Calu3 (cell line): ENCODE results near the gene ZSWIM3. TPM values are rescaled to one million over a fixed set of nuclear protein-coding genes. Genes with fewer than 3 reads are reported as not detected.

ENCODE experiments used
- BruUV-seq: library from RNA; stranded (reverse); fragments of 400-500 nt; replicated peaks from 2 replicates; lab custom pipeline; 2021; lab: Mats Ljungman, UMichigan
- CTCF ChIA-PET: fragments of 300-600 bp; sonication (Branson Sonifier 250); formaldehyde crosslinking; loops from one replicate; lab custom pipeline; 2022; ENCODE audit warnings: antibody characterized with exemption; lab: Charles Lee
- DNase-seq: peaks from one replicate; pipeline ENCODE4 v3.0.0; 2022
- H3K27ac Mint-ChIP-seq: one replicate; pipeline ENCODE4 v1.8.0; 2022; ENCODE audit warnings: mixed read lengths; ENCODE audit not compliant: unreplicated experiment
- H3K27me3 Mint-ChIP-seq: one replicate; pipeline ENCODE4 v1.8.0; 2022; ENCODE audit warnings: mixed read lengths; ENCODE audit not compliant: unreplicated experiment
- H3K36me3 Mint-ChIP-seq: one replicate; pipeline ENCODE4 v1.8.0; 2022; ENCODE audit warnings: mild to moderate bottlenecking, moderate library complexity, mixed read lengths; ENCODE audit not compliant: insufficient read depth, unreplicated experiment
- H3K4me1 Mint-ChIP-seq: one replicate; pipeline ENCODE4 v1.8.0; 2022; ENCODE audit warnings: mild to moderate bottlenecking, low read depth, mixed read lengths; ENCODE audit not compliant: unreplicated experiment
- H3K4me3 Mint-ChIP-seq: one replicate; pipeline ENCODE4 v1.8.0; 2022; ENCODE audit warnings: mild to moderate bottlenecking, low read depth, moderate library complexity, mixed read lengths; ENCODE audit not compliant: unreplicated experiment
- H3K9me3 Mint-ChIP-seq: one replicate; pipeline ENCODE4 v1.8.0; 2022; ENCODE audit warnings: low read depth, mixed read lengths; ENCODE audit not compliant: unreplicated experiment
- CTCF ChIP-seq: fragments of 200-600 bp; IDR thresholded peaks from one replicate; pipeline ENCODE4 v1.8.0; 2022; ENCODE audit warnings: antibody characterized with exemption; ENCODE audit not compliant: unreplicated experiment
- intact Hi-C: fragments of 100-400 bp; cut with micrococcal nuclease; formaldehyde crosslinking; loops from one replicate; pipeline ENCODE4 v1.10.0; 2022; ENCODE audit not compliant: unreplicated experiment
- total RNA-seq: library from RNA; stranded (reverse); gene quantifications from 2 replicates; pipeline ENCODE4 v1.2.3, GENCODE V29; 2022

ZSWIM3 gene
- total RNA-seq, 1 experiment from 2014 or later = 5.2 TPM

GRCh38 chr20:45874576-45874975 lies 17.2 kb downstream of the ZSWIM3 start:
- H3K36me3 Mint-ChIP-seq = no peaks in the 10 kb centered on the region
- CTCF ChIA-PET = no interaction called here
- no TSS peak for BruUV-seq

GRCh38 chr20:45878076-45878761 lies 20.8 kb downstream of the ZSWIM3 start:
- TF ChIP-seq CTCF = no peak
- intact Hi-C loops = no loop called here
- Mint-ChIP-seq H3K27ac (no peak overlapping the region), H3K4me1 (peaks cover 16% of the 10 kb centered on the region), H3K36me3 (peaks cover 26% of the 10 kb centered on the region), H3K27me3 (no peaks in the 10 kb centered on the region), H3K4me3 (no peak overlapping the region), H3K9me3 (no peaks in the 10 kb centered on the region)
- DNase-seq = no peak
- CTCF ChIA-PET = interaction anchor here (0.6 kb wide), 2 partner anchors 55 to 64 kb away, joined by 5 to 6 read pairs; no protein-coding TSS in a partner anchor
- BruUV-seq = no TSS peak

More at GRCh38 chr20:45874576-45874975, 17.2 kb downstream of the ZSWIM3 start:
- Mint-ChIP-seq H3K9me3 (no peaks in the 10 kb centered on the region), H3K4me1 (peaks cover 8% of the 10 kb centered on the region), H3K27ac (no peak overlapping the region), H3K4me3 (no peak overlapping the region), H3K27me3 (no peaks in the 10 kb centered on the region)
- TF ChIP-seq CTCF = no peak
- DNase-seq = no peak
- intact Hi-C loops = no loop called here

- intact Hi-C loops = no loop called here
- CTCF ChIA-PET = interaction anchor here (0.6 to 1.3 kb wide), 10 partner anchors 9 to 110 kb away, joined by 3 to 8 read pairs (median 4); partner anchors contain the start of genes ACOT8, CTSA, NEURL2 and ZSWIM3
- peaks cover 16% of the 10 kb centered on the region for H3K4me1 Mint-ChIP-seq
- DNase-seq = peak; percentile 100
- H3K36me3 Mint-ChIP-seq = peaks cover 37% of the 10 kb centered on the region
- no peak for TF ChIP-seq CTCF
- TSS peak; percentile 70 for BruUV-seq
- peak within 1 kb of the TSS; percentile 99 for H3K27ac Mint-ChIP-seq
- no peaks in the 10 kb centered on the region for H3K9me3 Mint-ChIP-seq
- no peaks in the 10 kb centered on the region for H3K27me3 Mint-ChIP-seq
- peak within 1 kb of the TSS; percentile 94 for H3K4me3 Mint-ChIP-seq
These were observed 23.8 kb downstream of the ZSWIM3 start, which contains the start of gene ZSWIM1 for GRCh38 chr20:45880988-45881788. TSS of gene ZSWIM1 (plus strand) at chr20:45881227. CDS start at chr20:45882593, 1,366 bp downstream.

GRCh38 chr20:45882469-45883099 lies 25.2 kb downstream of the ZSWIM3 start:
- CTCF ChIA-PET = no interaction called here
- no peaks in the 10 kb centered on the region for H3K9me3 Mint-ChIP-seq
- H3K27me3 Mint-ChIP-seq = no peaks in the 10 kb centered on the region
- TF ChIP-seq CTCF = no peak
- no peak for DNase-seq
- H3K4me3 Mint-ChIP-seq = peak overlapping the region; percentile 94
- BruUV-seq = no TSS peak
- peak overlapping the region; percentile 99 for H3K27ac Mint-ChIP-seq
- peaks cover 16% of the 10 kb centered on the region for H3K4me1 Mint-ChIP-seq
- H3K36me3 Mint-ChIP-seq = peaks cover 37% of the 10 kb centered on the region
- intact Hi-C loops = no loop called here
